Left cardiac atrium (tissue), 4 donors: ENCODE results near the gene RHEB. TPM values are rescaled to one million over a fixed set of nuclear protein-coding genes. Genes with fewer than 3 reads are reported as not detected.
A peak's percentile ranks its signal among the peaks of the same experiment; 100 is the strongest.

Source experiments
- ATAC-seq, 2 donors: fragments of 200-7000 bp; cut with Tn5 transposase; one replicate each; pipeline ENCODE4 v1.9.1; 2020; ENCODE audit warnings: mild to moderate bottlenecking in 2 of 2, moderate library complexity in 2 of 2
- DNase-seq: peaks from one replicate; pipeline ENCODE4 v3.0.0-alpha.2; 2020
- intact Hi-C, 2 donors: fragments of 100-400 bp; cut with DNase I; formaldehyde crosslinking; loops; one replicate each; pipeline versions ENCODE4 v1.14.1 to v1.15.1; 2022 to 2023
- total RNA-seq, 2 donors: library from RNA; stranded (reverse); fragmentation: NEBNext Ultra II Directional; extraction: Animal tissue kit (Norgen Biotek cat#: 25700); gene quantifications; one replicate each; pipeline ENCODE4 v1.2.1, GENCODE V29; 2021
- donor health status: DM: no; HTN: yes; CAD: no.
- donor health status: DM: no; HTN: yes; CAD: no; lungs with severe emphysema.
- donor health status: DM: yes; HTN: yes; CAD: no.
- donor health status: Dilated cardiomyopathy.

The RHEB gene
- total RNA-seq, 2 donors from 2014 or later, result 110 to 180 TPM

DNA sequence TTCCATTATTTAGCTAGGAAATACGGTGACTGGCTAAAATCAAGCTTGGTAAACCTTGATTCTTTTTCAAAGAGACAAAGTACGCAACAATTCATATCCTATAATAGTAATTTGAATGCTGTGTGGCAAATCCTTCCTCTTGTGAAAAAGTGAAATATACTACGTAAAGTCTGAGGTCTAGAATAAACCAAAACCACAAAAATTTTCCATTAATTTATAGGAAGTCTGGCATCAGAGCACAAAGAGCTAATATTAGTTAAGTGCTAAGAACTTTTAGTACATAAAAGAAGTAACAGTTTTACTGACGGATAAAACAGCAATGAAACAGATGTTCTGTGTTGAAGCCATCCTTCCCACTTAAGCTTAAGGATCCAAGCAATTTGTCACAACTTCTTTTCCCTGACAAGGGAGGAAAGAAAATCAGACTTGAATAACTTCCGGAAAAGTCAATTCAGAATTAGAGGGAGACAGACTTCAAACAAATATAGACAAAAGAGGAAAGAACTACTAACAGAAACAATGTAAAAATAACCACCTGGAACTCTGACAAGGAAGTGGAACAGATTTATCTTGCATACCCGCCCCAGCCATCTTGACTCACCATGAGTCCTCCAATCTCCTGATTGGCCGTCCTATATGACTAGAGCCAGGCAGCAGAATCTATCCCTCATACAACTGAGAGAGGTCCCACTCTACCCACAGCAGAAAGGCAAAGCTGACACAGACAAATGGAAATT, 34.6 kb downstream of the RHEB start:
- peak in 1 of 2 donors; percentile 84 for ATAC-seq
- intact Hi-C loops, result no loop called here
- no peak for DNase-seq

GRCh38 chr7:151483711-151483983, 36.0 kb downstream of the RHEB start:
- no peak for ATAC-seq
- intact Hi-C loops, result no loop called here
- DNase-seq, result no peak

DNA sequence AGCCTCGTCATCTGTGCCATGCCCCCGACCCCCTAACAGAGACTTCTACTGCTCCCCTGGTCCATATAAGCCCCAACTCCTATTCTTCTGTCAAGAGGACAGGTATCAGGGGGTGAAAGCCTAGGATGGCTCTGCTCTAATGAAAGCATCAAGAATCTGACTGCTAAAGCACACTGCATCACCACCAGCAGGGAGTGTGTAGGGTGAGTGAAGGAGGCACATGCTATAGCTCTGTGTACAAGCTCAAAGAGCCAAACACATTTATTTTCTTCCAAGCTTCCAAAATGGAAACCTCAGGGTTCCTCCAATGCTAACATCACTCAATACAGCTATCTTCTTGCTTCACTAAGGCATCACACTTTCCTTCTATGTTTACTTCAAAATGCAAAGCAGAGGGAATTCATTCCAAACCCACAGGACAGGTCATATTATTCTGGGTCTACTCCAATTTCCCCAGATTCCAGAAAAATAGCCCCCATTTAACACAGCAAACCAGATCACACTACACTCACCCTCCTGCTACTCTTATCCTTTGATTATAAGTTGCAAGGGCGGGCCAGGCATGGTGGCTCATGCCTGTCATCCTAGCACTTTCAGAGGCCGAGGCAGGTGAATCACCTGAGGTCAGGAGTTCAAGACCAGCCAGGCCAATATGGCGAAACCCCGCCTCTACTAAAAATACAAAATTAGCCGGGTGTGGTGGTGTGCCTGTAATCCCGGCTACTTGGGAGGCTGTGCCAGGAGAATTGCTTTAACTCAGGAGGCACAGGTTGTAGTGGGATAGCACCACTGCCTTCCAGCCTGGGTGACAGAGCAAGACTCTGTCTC, 36.6 kb downstream of the RHEB start:
- DNase-seq (no peak), ATAC-seq (no peak)
- intact Hi-C loops, result no loop called here

DNA sequence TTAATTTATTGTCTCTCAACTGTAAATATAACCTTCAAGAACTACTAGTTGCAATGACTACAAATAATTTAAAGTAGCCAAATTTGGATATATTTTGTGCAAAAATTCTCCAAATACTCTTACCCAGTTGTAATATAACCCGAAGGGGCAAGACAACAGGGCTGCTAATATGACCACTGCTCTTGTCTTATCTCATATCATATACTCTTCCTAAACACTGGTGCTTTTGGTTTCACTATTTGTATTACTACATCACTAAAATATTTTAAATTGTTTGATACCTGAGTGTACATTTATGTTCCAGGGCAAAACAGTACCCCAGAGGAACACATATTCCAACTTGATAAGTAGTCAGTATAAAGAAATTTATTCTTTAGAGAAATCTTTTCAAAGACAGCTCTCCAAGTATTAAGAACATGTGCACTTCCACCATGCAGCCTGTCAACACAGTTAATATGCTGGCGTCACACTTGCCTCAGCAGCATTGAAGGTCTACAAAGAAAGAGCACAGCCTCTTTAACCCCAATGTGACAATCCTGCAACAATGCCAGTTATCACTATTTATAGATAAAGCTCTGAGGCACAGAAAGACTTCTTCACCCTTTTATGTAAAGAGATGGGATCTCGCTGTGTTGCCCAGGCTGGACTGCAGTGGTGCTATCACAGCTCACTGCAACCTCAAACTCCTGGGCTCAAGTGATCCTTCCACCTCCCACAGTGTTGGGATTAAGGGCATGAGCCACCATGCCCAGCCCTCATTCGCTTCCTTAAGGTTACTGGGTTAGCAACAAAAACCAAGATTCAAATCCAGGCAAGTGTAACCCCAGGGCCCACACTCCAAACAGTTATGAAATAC, 37.8 kb downstream of the RHEB start:
- DNase-seq (no peak), ATAC-seq (peak; percentile 20 to 50)
- intact Hi-C loops, result no loop called here

GRCh38 chr7:151477867-151478266, 41.8 kb downstream of the RHEB start:
- intact Hi-C loops, result no loop called here
- ATAC-seq, result no peak
- no peak for DNase-seq

DNA sequence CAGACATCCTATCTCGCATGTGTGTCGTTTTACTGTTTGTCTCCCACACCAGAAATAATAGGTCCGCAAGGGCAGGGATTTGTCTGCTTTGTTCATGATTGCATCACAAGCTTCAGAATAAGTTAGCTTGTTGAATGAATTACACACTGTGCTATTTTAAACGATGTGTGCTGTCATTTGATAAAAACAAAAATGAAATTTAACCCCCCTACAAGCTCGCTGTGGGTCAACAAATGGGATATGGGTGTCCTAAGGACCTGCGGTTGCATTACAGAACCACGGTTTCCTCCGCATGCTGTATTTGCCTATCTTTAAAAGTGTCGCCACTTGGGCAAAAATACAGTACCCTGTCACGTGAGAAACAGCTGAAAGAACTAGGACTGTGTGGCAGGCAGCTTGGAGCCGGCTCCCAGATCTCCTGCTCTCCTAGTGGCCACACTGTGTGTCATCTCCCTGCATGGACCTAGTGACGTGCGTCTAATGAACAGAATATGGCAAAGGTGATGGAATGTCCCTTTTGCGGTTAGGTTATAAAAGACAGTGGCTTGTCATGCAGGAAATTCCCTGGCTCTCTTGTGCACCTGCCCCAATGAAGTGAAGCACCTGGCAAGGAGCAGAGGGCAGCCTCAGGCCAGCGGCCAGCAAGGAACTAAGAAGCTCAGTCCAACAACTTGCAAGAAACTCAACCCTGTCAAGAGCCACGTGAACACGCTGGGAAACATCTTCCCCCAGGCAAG, 46.9 kb downstream of the RHEB start:
- ATAC-seq (no peak), DNase-seq (no peak)
- intact Hi-C loops, result no loop called here

GRCh38 chr7:151470711-151471110, 49.0 kb downstream of the RHEB start:
- DNase-seq (no peak), ATAC-seq (no peak)
- intact Hi-C loops, result no loop called here

DNA sequence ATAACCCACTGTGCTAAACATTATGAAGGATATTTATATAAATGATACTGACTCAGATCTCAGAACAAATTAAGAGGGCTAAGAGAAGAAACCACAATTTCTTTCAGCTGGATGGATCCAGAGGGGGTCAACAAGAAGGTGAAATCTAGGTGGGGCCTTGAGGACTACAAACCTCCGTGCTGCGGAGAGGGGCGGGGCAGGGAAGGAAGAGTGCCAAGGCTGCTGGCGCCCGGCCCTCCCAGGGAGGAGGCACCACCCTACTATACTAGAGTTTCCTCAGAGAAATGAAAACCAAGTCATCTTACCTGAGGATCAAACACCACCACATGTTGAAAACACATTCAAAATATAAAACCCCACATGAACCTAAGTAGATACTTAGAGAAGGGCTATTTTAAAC, 50.4 kb downstream of the RHEB start:
- DNase-seq, result no peak
- peak; percentile 53 to 60 for ATAC-seq
- intact Hi-C loops, result loop anchor here in 1 of 2 donors (10.0 kb wide), 1 partner anchor 286 kb away; no protein-coding TSS in a partner anchor

DNA sequence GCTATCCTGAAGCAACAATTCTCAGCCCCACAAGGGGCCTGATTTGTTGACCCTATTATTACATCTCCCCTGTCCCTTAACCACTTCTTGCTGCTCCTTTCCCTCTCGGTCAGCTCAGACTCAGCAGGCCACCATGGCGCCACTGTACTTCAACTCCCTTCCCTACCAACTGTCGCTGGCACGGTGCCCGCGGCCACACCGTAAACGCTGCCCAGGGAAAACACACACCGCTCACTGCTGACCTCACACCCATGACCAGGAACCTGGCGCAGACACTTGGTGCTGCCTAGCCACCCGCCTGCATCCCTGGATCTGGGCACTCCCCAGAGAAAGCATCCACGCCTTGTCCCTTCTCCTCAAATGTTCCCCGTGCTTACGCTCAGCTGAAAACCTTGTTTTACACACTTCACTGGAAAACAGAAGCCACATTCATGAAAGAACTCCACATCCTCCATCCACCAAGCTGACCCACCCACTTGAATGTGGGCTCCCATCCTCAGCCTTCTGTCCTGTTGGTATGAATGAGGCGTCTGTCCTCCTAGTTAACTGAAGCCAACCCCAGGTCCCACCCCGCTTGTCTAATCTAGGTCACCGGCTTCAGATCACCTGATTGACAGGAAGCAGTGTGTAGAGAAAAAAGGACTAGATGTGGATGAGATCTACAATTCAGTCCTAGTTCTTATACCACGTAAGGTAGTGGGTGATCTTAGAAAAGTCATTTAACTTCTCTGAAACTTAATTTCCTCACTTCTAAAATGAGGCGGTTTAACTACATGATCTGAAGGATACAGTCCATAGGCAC, 51.3 kb downstream of the RHEB start:
- DNase-seq (no peak), ATAC-seq (peak; percentile 30 to 51)
- intact Hi-C loops, result loop anchor here in 1 of 2 donors (10.0 kb wide), 1 partner anchor 286 kb away; no protein-coding TSS in a partner anchor

- DNase-seq, result no peak
- no peak for ATAC-seq
- intact Hi-C loops, result loop anchor here in 1 of 2 donors (10.0 kb wide), 1 partner anchor 290 kb away; no protein-coding TSS in a partner anchor
These were observed 54.5 kb downstream of the RHEB start for GRCh38 chr7:151465169-151465568.

GRCh38 chr7:151462306-151462779, 57.4 kb downstream of the RHEB start:
- no peak for DNase-seq
- ATAC-seq, result no peak
- intact Hi-C loops, result loop anchor here (5.0 to 10.0 kb wide), 2 partner anchors 290 to 292 kb away; no protein-coding TSS in a partner anchor

DNA sequence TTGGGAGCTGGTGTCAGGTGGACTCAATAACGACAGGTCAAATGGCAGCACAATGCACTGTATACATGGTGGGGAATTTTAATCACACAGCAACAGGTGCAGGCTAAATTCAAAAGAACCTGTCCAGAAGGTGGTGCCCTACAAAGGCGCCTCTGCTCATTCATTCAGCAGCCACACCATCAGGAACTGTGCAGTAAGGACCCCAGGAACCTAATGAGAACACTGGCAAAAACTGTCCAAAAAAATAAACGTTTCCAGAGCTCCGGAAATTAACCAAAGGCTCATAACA, 57.8 kb downstream of the RHEB start:
- ATAC-seq (no peak), DNase-seq (no peak)
- intact Hi-C loops, result loop anchor here (2.0 to 10.0 kb wide), 3 partner anchors 57 to 293 kb away; partner anchors contain the start of gene RHEB (in 1 of the 2)

GRCh38 chr7:151461096-151461941, 58.4 kb downstream of the RHEB start:
- no peak for DNase-seq
- no peak for ATAC-seq
- intact Hi-C loops, result loop anchor here (2.0 to 10.0 kb wide), 3 partner anchors 57 to 293 kb away; partner anchors contain the start of gene RHEB (in 1 of the 2)

DNA sequence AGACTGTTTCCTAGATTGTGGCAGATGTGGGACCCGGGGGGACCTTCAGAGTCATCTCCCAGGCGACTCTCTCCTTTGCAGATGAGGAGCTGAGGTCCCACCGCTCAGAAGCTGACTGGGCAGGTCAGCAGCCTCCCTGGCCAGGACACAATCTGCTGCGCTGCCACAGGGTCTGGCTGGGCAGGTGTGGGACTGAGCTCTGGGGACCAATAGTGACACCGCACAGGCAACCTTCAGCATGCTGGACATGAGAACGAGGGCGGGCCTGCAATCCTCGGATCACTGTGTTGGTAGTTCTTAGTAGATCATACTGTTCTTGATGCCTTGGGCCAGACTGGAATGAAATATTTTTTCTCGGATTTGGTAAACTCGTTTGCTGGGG, 59.2 kb downstream of the RHEB start:
- ATAC-seq (peak; percentile 19 to 53), DNase-seq (no peak)
- intact Hi-C loops, result loop anchor here (2.0 to 10.0 kb wide), 3 partner anchors 58 to 294 kb away; partner anchors contain the start of gene RHEB (in 1 of the 2)

DNA sequence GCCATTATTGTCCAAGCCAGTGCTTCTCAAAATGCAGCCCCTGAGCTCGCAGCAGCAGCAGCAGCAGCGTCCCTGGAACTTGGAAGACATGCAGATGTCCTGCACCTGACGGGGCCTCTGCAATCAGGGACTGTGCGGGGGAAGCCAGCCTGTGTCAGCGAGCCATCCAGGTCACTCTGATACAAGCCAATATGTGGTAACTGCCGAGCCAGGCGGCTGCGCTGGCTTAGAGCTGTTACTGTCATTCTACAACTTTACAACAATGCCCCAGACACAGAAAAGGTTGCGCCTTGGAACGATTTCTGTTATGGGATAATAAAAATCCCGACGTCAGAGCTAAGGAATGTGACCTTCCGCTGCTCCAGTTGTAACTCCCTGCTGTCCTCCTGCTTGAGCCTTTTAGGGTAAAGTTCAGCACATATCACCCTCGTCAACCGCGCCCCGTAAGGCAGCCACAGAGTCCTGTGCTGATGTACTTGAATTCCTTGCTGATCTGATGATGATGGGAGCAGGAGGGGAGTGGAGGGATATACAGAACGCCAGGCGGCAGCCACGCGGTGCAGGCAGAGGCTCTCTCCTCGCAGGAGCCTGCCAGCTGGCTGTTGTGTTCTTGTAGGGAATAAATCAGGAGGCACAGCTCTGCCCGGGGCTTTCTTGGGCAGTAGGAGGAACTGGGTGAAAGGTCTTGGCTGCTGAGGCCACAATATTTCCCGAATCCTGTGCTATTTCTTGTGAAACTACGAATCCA, 59.8 kb downstream of the RHEB start:
- ATAC-seq (peak; percentile 84 to 91), DNase-seq (peak; percentile 86)
- intact Hi-C loops, result loop anchor here (2.0 to 10.0 kb wide), 3 partner anchors 59 to 295 kb away; partner anchors contain the start of gene RHEB (in 1 of the 2)

DNA sequence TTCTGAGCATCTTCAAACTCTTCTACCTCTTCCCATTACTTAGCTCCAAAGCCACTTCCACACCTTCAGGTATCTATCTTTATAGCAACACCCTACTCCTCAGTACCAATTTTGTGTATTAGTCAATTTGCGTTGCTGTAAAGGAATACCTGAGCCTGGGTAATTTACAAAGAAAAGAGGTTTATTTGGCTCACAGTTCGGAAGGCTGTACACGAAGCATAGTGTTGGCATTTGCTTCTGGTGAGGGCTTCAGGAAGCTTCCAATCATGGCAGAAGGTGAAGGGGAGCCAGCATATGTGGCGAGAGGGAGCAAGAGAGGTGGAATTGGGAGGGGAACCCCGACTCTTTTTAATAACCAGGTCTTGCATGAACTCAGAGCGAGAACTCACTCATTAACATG, 62.2 kb downstream of the RHEB start:
- no peak for ATAC-seq
- intact Hi-C loops, result no loop called here
- DNase-seq, result no peak
